Mammary epithelial cell (primary cell): ENCODE measurements around the gene POTEG.
"Not testable (repeated sequence)": the region's sequence is repeated elsewhere in the genome, so short reads cannot be mapped to it uniquely, and the experiment has no call there.

Experiments
- EZH2 ChIP-seq: IDR thresholded peaks from 2 replicates; pipeline ENCODE4 v1.6.1; 2012; ENCODE audit warnings: low read length, inconsistent platforms, borderline replicate concordance
- TF ChIP-seq, protein P1 (sequence below), 2 donors: IDR thresholded peaks in 1 of 2; conservative IDR thresholded peaks in 1 of 2; 2 replicates each; pipeline ENCODE4 v1.5.1; 2011 to 2012; ENCODE audit warnings: inconsistent platforms in 2 of 2, low read length in 2 of 2, mild to moderate bottlenecking in 2 of 2, control low read depth in 1 of 2, low read depth in 1 of 2; ENCODE audit not compliant: insufficient read depth in 1 of 2; ENCODE audit errors: extremely low read depth in 1 of 2

DNA sequence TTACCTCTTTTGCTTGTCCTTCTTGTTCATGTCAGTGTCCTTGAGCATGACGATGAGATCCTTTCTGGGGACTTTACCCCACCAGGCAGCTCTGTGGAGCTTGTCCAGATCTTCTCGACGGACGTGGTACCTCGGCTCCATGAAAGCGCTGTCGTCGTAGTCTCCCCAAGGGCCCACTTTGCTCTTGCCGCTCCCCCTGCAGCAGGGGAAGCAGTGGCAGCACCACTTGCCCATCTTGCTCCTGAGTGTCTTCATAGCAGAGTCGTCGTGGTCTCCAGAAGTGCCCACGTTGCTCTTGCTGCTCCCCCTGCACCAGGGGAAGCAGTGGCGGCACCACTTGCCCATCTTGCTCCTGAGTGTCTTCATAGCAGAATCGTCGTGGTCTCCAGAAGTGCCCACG, 376 bp downstream of the POTEG start:
- TF ChIP-seq, protein P1, sequence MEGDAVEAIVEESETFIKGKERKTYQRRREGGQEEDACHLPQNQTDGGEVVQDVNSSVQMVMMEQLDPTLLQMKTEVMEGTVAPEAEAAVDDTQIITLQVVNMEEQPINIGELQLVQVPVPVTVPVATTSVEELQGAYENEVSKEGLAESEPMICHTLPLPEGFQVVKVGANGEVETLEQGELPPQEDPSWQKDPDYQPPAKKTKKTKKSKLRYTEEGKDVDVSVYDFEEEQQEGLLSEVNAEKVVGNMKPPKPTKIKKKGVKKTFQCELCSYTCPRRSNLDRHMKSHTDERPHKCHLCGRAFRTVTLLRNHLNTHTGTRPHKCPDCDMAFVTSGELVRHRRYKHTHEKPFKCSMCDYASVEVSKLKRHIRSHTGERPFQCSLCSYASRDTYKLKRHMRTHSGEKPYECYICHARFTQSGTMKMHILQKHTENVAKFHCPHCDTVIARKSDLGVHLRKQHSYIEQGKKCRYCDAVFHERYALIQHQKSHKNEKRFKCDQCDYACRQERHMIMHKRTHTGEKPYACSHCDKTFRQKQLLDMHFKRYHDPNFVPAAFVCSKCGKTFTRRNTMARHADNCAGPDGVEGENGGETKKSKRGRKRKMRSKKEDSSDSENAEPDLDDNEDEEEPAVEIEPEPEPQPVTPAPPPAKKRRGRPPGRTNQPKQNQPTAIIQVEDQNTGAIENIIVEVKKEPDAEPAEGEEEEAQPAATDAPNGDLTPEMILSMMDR (conservative IDR thresholded peaks at IDR 0.05 in 1 of 2, IDR thresholded peaks at IDR 0.05 in 1 of 2; ENCODE audit: extremely low read depth in 1 of 2, insufficient read depth in 1 of 2, low read depth in 1 of 2, low read length in 2 of 2) = not testable (repeated sequence)
- TF ChIP-seq EZH2 = not testable (repeated sequence)
